ENCODE data around the gene RGR.

DNA sequence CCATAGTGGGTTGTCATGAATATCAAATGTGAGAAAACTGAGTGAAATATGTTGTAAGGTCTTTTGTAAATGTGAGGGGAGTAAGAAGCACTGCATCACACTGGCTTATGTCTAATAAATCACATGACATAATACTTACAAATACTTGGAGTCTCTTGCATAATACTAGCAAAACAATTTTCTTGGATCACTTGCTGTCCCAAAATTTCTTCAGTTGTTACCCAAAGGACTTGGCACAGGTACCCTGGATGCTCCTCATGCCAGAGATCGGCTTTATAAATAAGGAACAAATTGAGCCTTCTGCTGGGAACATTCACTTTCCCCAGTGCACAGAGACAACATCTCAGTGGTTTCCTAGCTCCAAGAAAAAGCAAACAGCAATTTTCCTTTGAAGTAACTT, 14.5 kb upstream of the RGR start:
- TF ChIP-seq CTCF (IDR thresholded peaks at IDR 0.05) (no peak), POLR2A (IDR thresholded peaks at IDR 0.05) (no peak)
